ENCODE measurements around the gene DCST2.
A peak's percentile ranks its signal among the peaks of the same experiment; 100 is the strongest.
"Not testable (repeated sequence)": the region's sequence is repeated elsewhere in the genome, so short reads cannot be mapped to it uniquely, and the experiment has no call there.

The DCST2 gene

DNA sequence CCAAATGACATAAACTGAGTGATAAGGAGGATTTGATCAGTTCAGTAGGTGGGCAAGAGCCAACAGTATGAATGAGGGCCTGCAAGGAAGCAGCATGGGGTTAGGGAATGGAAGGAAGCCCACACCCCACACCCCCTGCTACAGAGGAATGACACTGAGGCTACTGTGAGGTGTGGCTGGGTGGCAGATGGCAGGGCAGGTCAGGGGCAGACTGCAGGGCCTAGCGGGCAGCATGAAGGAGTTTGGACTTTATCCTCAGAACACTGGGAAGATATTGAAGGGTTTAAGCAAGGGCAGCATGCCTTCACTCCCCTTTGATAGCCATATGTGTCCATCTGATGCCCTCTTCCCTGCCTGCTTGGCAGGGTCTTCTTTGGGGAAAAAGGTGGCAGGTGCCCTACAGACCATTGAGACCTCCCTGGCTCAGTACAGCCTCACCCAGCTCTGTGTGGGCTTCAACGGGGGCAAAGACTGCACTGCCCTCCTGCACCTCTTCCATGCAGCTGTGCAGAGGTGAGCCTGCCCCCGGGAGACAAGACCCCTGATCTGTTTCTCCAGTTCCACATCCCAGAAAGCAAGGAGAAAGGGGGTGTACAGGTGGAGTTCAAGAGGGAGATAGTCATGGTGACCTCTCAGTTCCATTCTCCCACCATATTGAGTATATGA lies 44.3 kb downstream of the DCST2 start:
- Histone ChIP-seq H2AK5ac (ENCODE audit: low read length) (no peak overlapping the region), H3K4me1 (ENCODE audit: control insufficient read depth in 1 of 2, insufficient read depth in 2 of 2, low read length in 2 of 2) (no peaks in the 10 kb centered on the region), H2BK5ac (ENCODE audit: low read depth, low read length, poor library complexity) (no peak overlapping the region), H2BK12ac (ENCODE audit: low read length) (no peak overlapping the region), H4K12ac (ENCODE audit: low read depth, low read length) (no peak overlapping the region), H2BK120ac (ENCODE audit: insufficient read depth, low read length, poor library complexity) (no peak overlapping the region), H3K36me3 (ENCODE audit: control insufficient read depth in 1 of 2, insufficient read depth in 2 of 2, low read length in 2 of 2) (peaks cover 26 to 36% of the 10 kb centered on the region in 2 experiments), H3K4ac (ENCODE audit: low read depth, low read length) (no peak overlapping the region), H4K8ac (ENCODE audit: low read depth, low read length) (no peak overlapping the region), H3K4me2 (ENCODE audit: low read length) (no peak overlapping the region), H2AFZ (ENCODE audit: insufficient read depth, low read length, poor library complexity) (no peak overlapping the region), H3K23ac (ENCODE audit: low read length) (no peak overlapping the region), H3K27ac (ENCODE audit: low read depth, low read length) (no peak overlapping the region), H3K4me3 (ENCODE audit: low read depth, low read length) (no peak overlapping the region), H3K9ac (ENCODE audit: low read length) (no peak overlapping the region), H3K79me1 (ENCODE audit: low read length) (no peaks in the 10 kb centered on the region), H3K27me3 (ENCODE audit: insufficient read depth, low read length) (no peaks in the 10 kb centered on the region), H3K9me3 (ENCODE audit: insufficient read depth, low read depth, low read length) (peaks cover 2% of the 10 kb centered on the region), H3K79me2 (ENCODE audit: control insufficient read depth, insufficient read depth, low read length, poor library complexity) (no peaks in the 10 kb centered on the region), H4K91ac (ENCODE audit: low read depth, low read length) (no peak overlapping the region), H3K18ac (ENCODE audit: low read length) (no peak overlapping the region), H3K14ac (ENCODE audit: low read length) (no peak overlapping the region)
- no peak for DNase-seq
- no CpG with 5 or more reads among the region's 3 CpGs for WGBS (ENCODE audit: extremely low coverage, insufficient coverage, insufficient read length)

- H4K12ac ChIP-seq (ENCODE audit: low read depth, low read length): no peak overlapping the region
- no peak overlapping the region for H2BK120ac ChIP-seq (ENCODE audit: insufficient read depth, low read length, poor library complexity)
- H3K4me2 ChIP-seq (ENCODE audit: low read length): no peak overlapping the region
- WGBS (ENCODE audit: extremely low coverage, insufficient coverage, insufficient read length): no CpG with 5 or more reads among the region's 17 CpGs
- H3K27ac ChIP-seq (ENCODE audit: low read depth, low read length): no peak overlapping the region
- no peak overlapping the region for H3K9ac ChIP-seq (ENCODE audit: low read length)
- H3K9me3 ChIP-seq (ENCODE audit: insufficient read depth, low read depth, low read length): peaks cover 2% of the 10 kb centered on the region
- no peak overlapping the region for H3K4ac ChIP-seq (ENCODE audit: low read depth, low read length)
- no peak overlapping the region for H2BK12ac ChIP-seq (ENCODE audit: low read length)
- H2BK5ac ChIP-seq (ENCODE audit: low read depth, low read length, poor library complexity): no peak overlapping the region
- no peak overlapping the region for H3K18ac ChIP-seq (ENCODE audit: low read length)
- H4K91ac ChIP-seq (ENCODE audit: low read depth, low read length): no peak overlapping the region
- no peak overlapping the region for H3K23ac ChIP-seq (ENCODE audit: low read length)
- H3K4me3 ChIP-seq (ENCODE audit: low read depth, low read length): no peak overlapping the region
- H2AFZ ChIP-seq (ENCODE audit: insufficient read depth, low read length, poor library complexity): no peak overlapping the region
- H3K79me2 ChIP-seq (ENCODE audit: control insufficient read depth, insufficient read depth, low read length, poor library complexity): peaks cover 6% of the 10 kb centered on the region
- no peak overlapping the region for H2AK5ac ChIP-seq (ENCODE audit: low read length)
- no peak overlapping the region for H4K8ac ChIP-seq (ENCODE audit: low read depth, low read length)
- H3K14ac ChIP-seq (ENCODE audit: low read length): no peak overlapping the region
- H3K27me3 ChIP-seq (ENCODE audit: insufficient read depth, low read length): no peaks in the 10 kb centered on the region
- DNase-seq: no peak
- peaks cover 6% of the 10 kb centered on the region for H3K79me1 ChIP-seq (ENCODE audit: low read length)
- H3K4me1 ChIP-seq (ENCODE audit: control insufficient read depth in 1 of 2, insufficient read depth in 2 of 2, low read length in 2 of 2): peaks cover 3 to 4% of the 10 kb centered on the region in 2 experiments
- H3K36me3 ChIP-seq (ENCODE audit: control insufficient read depth in 1 of 2, insufficient read depth in 2 of 2, low read length in 2 of 2): peaks cover 26 to 36% of the 10 kb centered on the region in 2 experiments
These were observed 45.3 kb downstream of the DCST2 start for GRCh38 chr1:154988058-154988954.

DNA sequence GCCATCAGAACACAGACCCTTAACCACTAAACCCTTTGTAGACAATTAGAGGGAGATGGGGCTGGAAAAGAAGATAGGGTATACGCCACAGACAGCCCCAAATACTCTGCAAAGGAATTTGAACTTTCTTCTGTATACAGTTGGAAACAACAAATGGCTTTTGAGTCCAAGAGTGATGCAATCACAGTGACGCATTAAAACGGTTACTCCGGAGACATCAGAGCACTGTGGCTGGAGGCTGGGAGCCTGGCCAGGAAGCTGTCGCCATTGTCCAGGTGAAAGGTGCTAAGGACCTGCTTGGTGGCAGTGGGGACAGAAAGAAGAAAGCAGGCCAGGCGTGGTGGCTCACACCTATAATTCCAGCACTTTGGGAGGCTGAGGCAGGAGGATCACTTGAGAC lies 46.3 kb downstream of the DCST2 start:
- no peak overlapping the region for H3K4ac ChIP-seq (ENCODE audit: low read depth, low read length)
- H4K91ac ChIP-seq (ENCODE audit: low read depth, low read length): no peak overlapping the region
- no peak overlapping the region for H2BK120ac ChIP-seq (ENCODE audit: insufficient read depth, low read length, poor library complexity)
- H4K12ac ChIP-seq (ENCODE audit: low read depth, low read length): no peak overlapping the region
- no peak overlapping the region for H4K8ac ChIP-seq (ENCODE audit: low read depth, low read length)
- H3K79me1 ChIP-seq (ENCODE audit: low read length): peaks cover 6% of the 10 kb centered on the region
- WGBS (ENCODE audit: extremely low coverage, insufficient coverage, insufficient read length): no CpG with 5 or more reads among the region's 6 CpGs
- H3K36me3 ChIP-seq (ENCODE audit: control insufficient read depth in 1 of 2, insufficient read depth in 2 of 2, low read length in 2 of 2): peaks cover 26 to 31% of the 10 kb centered on the region in 2 experiments
- no peaks in the 10 kb centered on the region for H3K27me3 ChIP-seq (ENCODE audit: insufficient read depth, low read length)
- no peak overlapping the region for H3K18ac ChIP-seq (ENCODE audit: low read length)
- H3K4me3 ChIP-seq (ENCODE audit: low read depth, low read length): no peak overlapping the region
- no peak overlapping the region for H2BK5ac ChIP-seq (ENCODE audit: low read depth, low read length, poor library complexity)
- no peak overlapping the region for H2BK12ac ChIP-seq (ENCODE audit: low read length)
- peaks cover 7% of the 10 kb centered on the region for H3K79me2 ChIP-seq (ENCODE audit: control insufficient read depth, insufficient read depth, low read length, poor library complexity)
- peak; percentile 90 to 97 for DNase-seq
- no peak overlapping the region for H3K23ac ChIP-seq (ENCODE audit: low read length)
- H3K27ac ChIP-seq (ENCODE audit: low read depth, low read length): peak overlapping the region; percentile 15
- peaks cover 3 to 6% of the 10 kb centered on the region in 2 experiments for H3K4me1 ChIP-seq (ENCODE audit: control insufficient read depth in 1 of 2, insufficient read depth in 2 of 2, low read length in 2 of 2)
- H3K4me2 ChIP-seq (ENCODE audit: low read length): no peak overlapping the region
- H2AK5ac ChIP-seq (ENCODE audit: low read length): no peak overlapping the region
- H3K14ac ChIP-seq (ENCODE audit: low read length): no peak overlapping the region
- no peak overlapping the region for H2AFZ ChIP-seq (ENCODE audit: insufficient read depth, low read length, poor library complexity)
- no peak overlapping the region for H3K9ac ChIP-seq (ENCODE audit: low read length)
- peaks cover 2% of the 10 kb centered on the region for H3K9me3 ChIP-seq (ENCODE audit: insufficient read depth, low read depth, low read length)

DNA sequence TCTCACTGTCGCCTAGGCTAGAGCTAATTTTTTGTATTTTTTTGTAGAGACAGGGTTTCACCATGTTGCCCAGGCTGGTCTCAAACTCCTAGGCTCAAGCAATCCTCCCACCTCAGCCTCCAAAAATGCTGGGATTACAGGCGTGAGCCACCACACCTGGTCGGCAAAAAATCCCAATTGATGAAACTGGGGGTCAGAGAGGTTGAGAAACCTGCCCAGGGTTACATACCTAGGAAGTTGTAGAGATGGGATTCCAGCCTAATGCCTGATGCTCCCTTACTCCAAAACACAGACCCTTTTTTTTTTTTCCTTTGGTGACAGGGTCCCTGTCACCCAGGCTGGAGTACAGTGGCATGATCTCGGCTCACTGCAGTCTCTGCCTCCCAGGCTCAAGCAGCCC lies 46.8 kb downstream of the DCST2 start:
- DNase-seq: peak; percentile 86 to 91
- no CpG with 5 or more reads among the region's 4 CpGs for WGBS (ENCODE audit: extremely low coverage, insufficient coverage, insufficient read length)
- not testable (repeated sequence) for H3K14ac ChIP-seq (ENCODE audit: low read length); H3K4me3 ChIP-seq (ENCODE audit: low read depth, low read length); H4K12ac ChIP-seq (ENCODE audit: low read depth, low read length); H3K23ac ChIP-seq (ENCODE audit: low read length); H2BK12ac ChIP-seq (ENCODE audit: low read length); H3K4ac ChIP-seq (ENCODE audit: low read depth, low read length); H3K18ac ChIP-seq (ENCODE audit: low read length); H2AK5ac ChIP-seq (ENCODE audit: low read length); H3K4me1 ChIP-seq (ENCODE audit: control insufficient read depth in 1 of 2, insufficient read depth in 2 of 2, low read length in 2 of 2); H2BK120ac ChIP-seq (ENCODE audit: insufficient read depth, low read length, poor library complexity); H3K79me2 ChIP-seq (ENCODE audit: control insufficient read depth, insufficient read depth, low read length, poor library complexity); H3K27me3 ChIP-seq (ENCODE audit: insufficient read depth, low read length); H2BK5ac ChIP-seq (ENCODE audit: low read depth, low read length, poor library complexity); H3K9me3 ChIP-seq (ENCODE audit: insufficient read depth, low read depth, low read length); H3K4me2 ChIP-seq (ENCODE audit: low read length); H3K79me1 ChIP-seq (ENCODE audit: low read length); H2AFZ ChIP-seq (ENCODE audit: insufficient read depth, low read length, poor library complexity); H4K91ac ChIP-seq (ENCODE audit: low read depth, low read length); H3K9ac ChIP-seq (ENCODE audit: low read length); H4K8ac ChIP-seq (ENCODE audit: low read depth, low read length)
- Histone ChIP-seq H3K36me3 (ENCODE audit: control insufficient read depth in 1 of 2, insufficient read depth in 2 of 2, low read length in 2 of 2) (peaks cover 26 to 33% of the 10 kb centered on the region in 2 experiments), H3K27ac (ENCODE audit: low read depth, low read length) (peak overlapping the region; percentile 15)
